Stimulated activated naive CD8-positive, alpha-beta T cell treated with anti-CD3 and anti-CD28 coated beads, Interleukin-15, Interleukin-2, amounts not matched to agents 100 ng/mL and 50 ng/mL, for 24 hours (primary cell): Measurements from ENCODE around the gene IFIT2.

ENCODE experiments used
- H3K27ac Mint-ChIP-seq: one replicate; pipeline ENCODE4 v1.8.0; 2021; ENCODE audit warnings: mild to moderate bottlenecking, mixed read lengths
- H3K27me3 Mint-ChIP-seq: one replicate; pipeline ENCODE4 v1.8.0; 2021; ENCODE audit warnings: mixed read lengths
- H3K36me3 Mint-ChIP-seq: one replicate; pipeline ENCODE4 v1.8.0; 2021; ENCODE audit warnings: low read depth, mixed read lengths
- H3K4me1 Mint-ChIP-seq: one replicate; pipeline ENCODE4 v1.8.0; 2021; ENCODE audit warnings: low read depth, mixed read lengths
- H3K4me3 Mint-ChIP-seq: one replicate; pipeline ENCODE4 v1.8.0; 2021; ENCODE audit warnings: mild to moderate bottlenecking, mixed read lengths
- H3K9me3 Mint-ChIP-seq: one replicate; pipeline ENCODE4 v1.8.0; 2021; ENCODE audit warnings: mixed read lengths

Gene IFIT2

GRCh38 chr10:89335226-89335625 is 33.4 kb downstream of the IFIT2 start:
- Mint-ChIP-seq H3K4me3 (no peak overlapping the region), H3K36me3 (peaks cover 14% of the 10 kb centered on the region), H3K27ac (no peak overlapping the region), H3K4me1 (peaks cover 65% of the 10 kb centered on the region), H3K9me3 (no peaks in the 10 kb centered on the region), H3K27me3 (peaks cover 7% of the 10 kb centered on the region)

DNA sequence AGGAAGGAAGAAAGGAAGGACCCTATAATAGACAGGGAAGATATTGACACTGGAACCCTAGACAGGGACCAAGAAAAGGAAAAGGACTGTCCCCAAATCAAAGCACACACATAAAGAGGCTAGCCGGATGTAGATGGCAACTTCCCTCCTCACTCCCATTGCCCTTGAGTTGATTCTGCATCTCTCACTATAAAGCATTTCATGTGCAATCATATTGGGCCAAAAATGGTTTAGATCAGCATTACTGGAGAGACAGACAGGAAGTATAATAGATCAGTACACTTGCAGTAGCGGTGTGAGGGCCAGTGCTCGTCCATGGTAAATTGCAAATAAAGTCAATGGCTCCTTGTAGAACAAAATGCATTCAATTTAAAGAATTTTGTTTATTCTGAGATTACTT is 34.4 kb downstream of the IFIT2 start:
- H3K4me1 Mint-ChIP-seq, result peaks cover 56% of the 10 kb centered on the region
- H3K9me3 Mint-ChIP-seq, result no peaks in the 10 kb centered on the region
- H3K27me3 Mint-ChIP-seq, result peaks cover 7% of the 10 kb centered on the region
- H3K27ac Mint-ChIP-seq, result no peak overlapping the region
- no peak overlapping the region for H3K4me3 Mint-ChIP-seq
- peaks cover 14% of the 10 kb centered on the region for H3K36me3 Mint-ChIP-seq

GRCh38 chr10:89337484-89337883 is 35.6 kb downstream of the IFIT2 start:
- Mint-ChIP-seq H3K4me1 (peaks cover 43% of the 10 kb centered on the region), H3K27me3 (peaks cover 6% of the 10 kb centered on the region), H3K4me3 (no peak overlapping the region), H3K27ac (no peak overlapping the region), H3K36me3 (peaks cover 14% of the 10 kb centered on the region), H3K9me3 (no peaks in the 10 kb centered on the region)

- Mint-ChIP-seq H3K9me3 (no peaks in the 10 kb centered on the region), H3K27ac (no peak overlapping the region), H3K27me3 (peaks cover 13% of the 10 kb centered on the region)
These were observed 36.9 kb downstream of the IFIT2 start for GRCh38 chr10:89338713-89339112.

DNA sequence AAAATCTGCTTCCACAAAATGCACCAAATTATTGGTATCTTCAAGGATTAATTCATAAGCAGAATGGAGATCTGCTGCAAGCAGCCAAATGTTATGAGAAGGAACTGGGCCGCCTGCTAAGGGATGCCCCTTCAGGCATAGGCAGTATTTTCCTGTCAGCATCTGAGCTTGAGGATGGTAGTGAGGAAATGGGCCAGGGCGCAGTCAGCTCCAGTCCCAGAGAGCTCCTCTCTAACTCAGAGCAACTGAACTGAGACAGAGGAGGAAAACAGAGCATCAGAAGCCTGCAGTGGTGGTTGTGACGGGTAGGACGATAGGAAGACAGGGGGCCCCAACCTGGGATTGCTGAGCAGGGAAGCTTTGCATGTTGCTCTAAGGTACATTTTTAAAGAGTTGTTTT is 38.0 kb downstream of the IFIT2 start:
- Mint-ChIP-seq H3K27me3 (peaks cover 13% of the 10 kb centered on the region), H3K9me3 (no peaks in the 10 kb centered on the region), H3K4me3 (no peak overlapping the region), H3K36me3 (peaks cover 14% of the 10 kb centered on the region), H3K27ac (no peak overlapping the region), H3K4me1 (peaks cover 24% of the 10 kb centered on the region)

More at GRCh38 chr10:89338713-89339112, 36.9 kb downstream of the IFIT2 start:
- H3K4me3 Mint-ChIP-seq, result no peak overlapping the region
- H3K36me3 Mint-ChIP-seq, result peaks cover 14% of the 10 kb centered on the region
- H3K4me1 Mint-ChIP-seq, result peaks cover 31% of the 10 kb centered on the region

GRCh38 chr10:89341649-89342048 is 39.8 kb downstream of the IFIT2 start:
- H3K4me3 Mint-ChIP-seq, result no peak overlapping the region
- H3K27ac Mint-ChIP-seq, result no peak overlapping the region
- peaks cover 10% of the 10 kb centered on the region for H3K27me3 Mint-ChIP-seq
- peaks cover 12% of the 10 kb centered on the region for H3K4me1 Mint-ChIP-seq
- H3K36me3 Mint-ChIP-seq, result peaks cover 14% of the 10 kb centered on the region
- no peaks in the 10 kb centered on the region for H3K9me3 Mint-ChIP-seq

DNA sequence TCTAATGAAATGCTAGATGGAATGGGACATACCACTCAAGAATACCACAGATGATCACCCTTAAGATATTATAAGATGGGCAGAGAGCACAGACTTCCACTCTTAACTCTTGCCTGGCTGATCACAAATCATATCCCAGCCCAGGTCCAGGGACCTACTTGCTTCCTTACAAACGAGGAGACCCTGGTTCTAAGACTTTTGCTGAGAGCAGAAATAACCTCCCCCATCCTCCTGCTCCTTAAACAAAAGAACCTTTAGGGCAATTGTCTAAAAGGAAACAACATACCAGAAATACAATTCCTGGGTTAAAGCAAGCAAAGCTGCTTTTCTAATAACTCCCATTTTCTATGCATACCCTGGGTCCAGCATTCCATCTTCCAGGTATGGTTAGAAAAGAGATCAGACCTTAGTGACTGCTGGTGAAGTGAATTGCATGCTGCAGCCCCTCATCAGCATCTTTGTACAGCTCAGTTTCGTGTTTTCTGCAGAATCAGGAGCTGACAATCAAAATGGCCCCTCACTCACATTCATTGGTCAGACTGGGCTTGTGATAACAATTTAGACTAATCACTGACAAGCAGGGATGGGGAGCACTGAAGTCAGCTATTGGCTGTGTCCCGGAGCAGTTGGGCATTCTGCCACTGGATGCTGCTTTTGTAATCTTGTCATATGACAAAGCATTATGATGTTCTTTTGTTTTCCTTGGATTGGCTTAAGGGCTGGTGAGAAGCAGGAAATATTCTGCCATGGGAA is 40.5 kb downstream of the IFIT2 start:
- no peak overlapping the region for H3K4me3 Mint-ChIP-seq
- H3K27ac Mint-ChIP-seq, result no peak overlapping the region
- peaks cover 10% of the 10 kb centered on the region for H3K27me3 Mint-ChIP-seq
- peaks cover 14% of the 10 kb centered on the region for H3K36me3 Mint-ChIP-seq
- peaks cover 9% of the 10 kb centered on the region for H3K4me1 Mint-ChIP-seq
- H3K9me3 Mint-ChIP-seq, result no peaks in the 10 kb centered on the region

DNA sequence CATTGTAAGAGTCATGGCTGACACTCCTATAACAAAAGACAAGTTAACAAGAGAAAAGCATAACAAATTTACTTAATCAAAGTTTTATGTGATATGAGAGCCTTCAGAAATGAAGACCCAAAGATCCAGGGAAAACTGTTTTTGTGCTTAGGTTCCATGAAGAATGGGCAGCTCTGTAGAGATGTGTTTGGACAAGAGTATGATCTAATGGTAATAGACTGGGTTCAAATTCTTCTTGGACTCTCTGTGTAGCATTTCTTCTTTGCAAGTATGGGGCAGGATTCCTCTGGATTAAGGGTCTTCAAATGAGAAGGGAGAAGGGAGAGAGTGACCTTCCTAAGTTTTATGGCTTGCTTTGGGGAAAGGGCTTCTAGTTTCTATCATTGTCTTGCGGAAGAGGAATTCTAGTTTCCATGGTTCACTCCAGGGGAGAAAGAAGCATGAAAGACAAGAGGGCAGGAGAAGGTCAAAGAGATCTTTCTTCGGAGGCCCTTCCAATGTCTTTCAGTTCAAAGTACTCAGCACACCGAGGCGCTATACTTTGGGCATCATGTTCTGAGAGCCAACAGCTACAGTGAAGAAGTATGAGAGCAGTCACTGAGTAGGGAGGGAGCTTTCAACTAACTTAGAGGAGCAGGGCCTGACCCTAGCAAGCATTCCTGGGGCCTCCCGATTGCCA is 41.4 kb downstream of the IFIT2 start:
- H3K27me3 Mint-ChIP-seq, result peaks cover 10% of the 10 kb centered on the region
- no peaks in the 10 kb centered on the region for H3K9me3 Mint-ChIP-seq
- no peak overlapping the region for H3K27ac Mint-ChIP-seq
- H3K36me3 Mint-ChIP-seq, result peaks cover 14% of the 10 kb centered on the region
- H3K4me3 Mint-ChIP-seq, result no peak overlapping the region
- H3K4me1 Mint-ChIP-seq, result peaks cover 9% of the 10 kb centered on the region

DNA sequence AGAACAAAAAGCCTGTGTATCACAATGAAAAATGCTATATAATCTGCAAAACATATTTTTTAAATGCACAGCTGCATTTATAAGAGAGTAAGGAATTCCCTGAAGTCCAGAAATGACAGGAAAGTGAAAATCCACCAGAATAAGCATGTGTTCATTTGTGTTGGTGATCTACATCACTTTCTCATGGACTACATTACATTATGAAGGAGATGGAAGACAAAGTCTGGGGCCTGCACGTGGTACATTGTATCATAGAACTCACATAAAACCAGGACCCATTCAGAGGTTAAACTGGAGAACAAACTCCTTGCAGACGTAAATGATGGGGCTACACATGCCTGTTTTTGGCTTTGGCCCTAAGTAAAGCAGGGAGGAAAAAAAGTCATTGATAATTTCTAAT is 42.3 kb downstream of the IFIT2 start:
- no peak overlapping the region for H3K4me3 Mint-ChIP-seq
- H3K27me3 Mint-ChIP-seq, result peaks cover 10% of the 10 kb centered on the region
- H3K9me3 Mint-ChIP-seq, result no peaks in the 10 kb centered on the region
- H3K4me1 Mint-ChIP-seq, result peaks cover 15% of the 10 kb centered on the region
- peaks cover 5% of the 10 kb centered on the region for H3K36me3 Mint-ChIP-seq
- no peak overlapping the region for H3K27ac Mint-ChIP-seq

GRCh38 chr10:89345367-89346000 is 43.6 kb downstream of the IFIT2 start:
- H3K27ac Mint-ChIP-seq, result no peak overlapping the region
- H3K4me3 Mint-ChIP-seq, result no peak overlapping the region
- peaks cover 16% of the 10 kb centered on the region for H3K4me1 Mint-ChIP-seq
- H3K27me3 Mint-ChIP-seq, result peaks cover 13% of the 10 kb centered on the region
- no peaks in the 10 kb centered on the region for H3K9me3 Mint-ChIP-seq
- H3K36me3 Mint-ChIP-seq, result no peaks in the 10 kb centered on the region

DNA sequence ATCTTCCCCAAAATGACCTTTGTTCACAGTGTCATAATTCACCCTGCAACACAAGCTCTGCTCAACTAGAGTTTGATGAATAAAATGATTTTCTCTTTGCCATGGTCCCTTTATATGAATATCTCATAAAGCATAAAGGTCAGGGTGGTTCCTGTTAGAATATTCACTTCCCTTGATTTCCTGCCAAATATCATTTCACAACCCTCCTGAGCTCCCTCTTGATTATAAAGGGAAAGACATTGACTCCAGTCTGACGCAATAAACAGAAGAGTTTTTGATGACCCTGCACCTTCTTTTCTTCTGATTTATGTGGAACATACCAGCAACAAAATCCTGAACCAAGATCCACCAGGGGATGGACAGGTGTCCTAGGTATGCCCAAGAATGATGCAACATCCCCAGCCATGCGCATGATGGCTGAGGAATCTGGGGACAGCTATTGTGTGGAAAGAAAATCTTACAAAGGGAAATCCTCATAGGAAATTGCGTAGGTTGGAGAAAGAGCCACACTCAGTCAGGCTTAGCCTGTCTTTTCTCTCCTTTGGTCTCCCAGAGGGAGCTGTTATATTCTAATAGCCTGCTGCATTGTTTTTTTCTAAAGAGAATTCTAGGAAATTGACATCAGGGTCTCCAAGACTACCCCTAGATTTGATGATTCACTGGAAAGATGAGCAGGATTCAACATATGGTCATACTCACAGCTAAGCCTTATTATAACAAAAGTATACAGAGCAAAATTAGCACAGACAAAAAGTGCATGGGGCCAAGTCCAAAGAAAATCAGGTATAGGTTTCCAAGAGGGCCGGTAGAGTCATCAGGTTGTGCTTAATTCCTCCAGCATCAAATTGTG is 44.8 kb downstream of the IFIT2 start:
- H3K27ac Mint-ChIP-seq, result no peak overlapping the region

DNA sequence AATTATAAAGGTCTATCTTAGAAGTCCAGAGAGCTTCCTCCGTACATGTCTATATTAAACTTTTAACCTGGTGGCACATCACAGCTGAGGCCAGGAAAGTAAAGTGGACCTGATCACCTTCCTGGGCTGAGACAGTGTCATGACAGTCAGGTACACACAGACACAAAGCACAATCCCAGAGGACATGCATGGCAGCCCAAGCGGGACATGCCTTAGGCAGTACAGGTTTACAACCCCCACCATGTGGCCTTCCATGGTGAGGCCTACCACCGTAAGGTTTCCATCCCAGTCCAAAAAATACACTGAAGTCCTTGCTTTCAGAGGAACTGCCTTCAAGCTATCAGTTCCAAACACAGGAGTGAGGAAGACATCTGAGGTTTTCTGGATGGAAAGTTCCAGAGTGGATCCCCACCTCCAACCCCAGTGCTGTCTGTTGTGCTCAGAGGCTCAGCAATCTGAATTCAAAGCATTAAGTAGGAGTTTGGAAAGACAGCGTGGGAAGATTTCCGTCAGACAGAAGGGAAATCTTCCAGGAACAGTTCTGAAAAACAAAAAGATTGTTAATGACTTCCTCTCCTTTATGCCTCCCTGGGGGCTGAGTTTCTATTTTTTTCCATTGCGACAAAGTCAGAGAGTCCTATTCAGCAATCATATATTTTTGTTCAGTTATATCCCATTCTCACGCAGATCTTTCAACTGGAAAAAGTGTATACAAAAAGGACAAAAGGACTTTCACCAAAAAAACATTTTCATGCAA is 46.0 kb downstream of the IFIT2 start:
- Mint-ChIP-seq H3K4me3 (no peak overlapping the region), H3K4me1 (peaks cover 35% of the 10 kb centered on the region)

More for the DNA sequence above, 44.8 kb downstream of the IFIT2 start:
- Mint-ChIP-seq H3K4me3 (no peak overlapping the region), H3K36me3 (no peaks in the 10 kb centered on the region), H3K27me3 (peaks cover 13% of the 10 kb centered on the region), H3K4me1 (peaks cover 27% of the 10 kb centered on the region), H3K9me3 (no peaks in the 10 kb centered on the region)

DNA sequence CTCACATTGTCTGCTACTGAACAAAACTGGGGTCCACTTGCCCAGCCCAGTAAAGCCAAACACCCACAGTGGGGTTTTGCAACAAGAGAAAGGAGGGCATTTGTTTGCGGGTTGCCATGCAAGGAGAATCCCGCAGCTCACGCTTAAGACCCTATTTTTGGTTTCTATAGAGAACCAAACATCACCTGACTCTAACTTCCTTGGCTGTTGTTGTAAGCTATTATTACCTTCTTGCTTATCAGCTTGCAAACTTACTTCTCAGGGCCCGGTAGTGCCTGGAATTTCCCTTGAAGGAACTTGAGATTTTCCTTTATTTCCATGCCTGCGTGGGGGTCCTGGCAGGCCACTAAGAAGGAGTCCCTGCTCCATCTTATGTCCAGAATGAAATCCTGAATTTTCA is 46.6 kb downstream of the IFIT2 start:
- Mint-ChIP-seq H3K36me3 (no peaks in the 10 kb centered on the region), H3K27me3 (peaks cover 4% of the 10 kb centered on the region), H3K27ac (no peak overlapping the region), H3K4me3 (no peak overlapping the region), H3K9me3 (no peaks in the 10 kb centered on the region), H3K4me1 (peaks cover 35% of the 10 kb centered on the region)

More for the DNA sequence above, 46.0 kb downstream of the IFIT2 start:
- H3K9me3 Mint-ChIP-seq, result no peaks in the 10 kb centered on the region
- H3K36me3 Mint-ChIP-seq, result no peaks in the 10 kb centered on the region
- H3K27me3 Mint-ChIP-seq, result peaks cover 10% of the 10 kb centered on the region
- H3K27ac Mint-ChIP-seq, result no peak overlapping the region

GRCh38 chr10:89348975-89349374 is 47.1 kb downstream of the IFIT2 start:
- no peak overlapping the region for H3K27ac Mint-ChIP-seq
- peaks cover 6% of the 10 kb centered on the region for H3K27me3 Mint-ChIP-seq
- H3K4me1 Mint-ChIP-seq, result peaks cover 35% of the 10 kb centered on the region
- no peaks in the 10 kb centered on the region for H3K9me3 Mint-ChIP-seq
- no peaks in the 10 kb centered on the region for H3K36me3 Mint-ChIP-seq
- H3K4me3 Mint-ChIP-seq, result no peak overlapping the region
